Right lung (tissue), 5 donors: ENCODE results near the gene CYS1. TPM values are rescaled to one million over a fixed set of nuclear protein-coding genes. Genes with fewer than 3 reads are reported as not detected.
A peak's percentile ranks its signal among the peaks of the same experiment; 100 is the strongest.

Source experiments
- DNase-seq, 2 donors: peaks; one replicate each; pipeline ENCODE4 v3.0.0-alpha.2; 2013
- polyA plus RNA-seq, 5 donors: library from polyadenylated mRNA; unstranded; fragments of 120-200 nt; gene quantifications; one replicate each; pipeline versions ENCODE4 v1.2.1 to v1.2.3, GENCODE V29; 2013; ENCODE audit warnings: inconsistent platforms in 1 of 5, low replicate concordance in 1 of 5; ENCODE audit not compliant: insufficient read length in 5 of 5, insufficient read depth in 1 of 5

CYS1 gene
- polyA plus RNA-seq, 5 donors: 11.3 to 18.7 (median 14.4) TPM

GRCh38 chr2:10052216-10052615 is 28.0 kb downstream of the CYS1 start:
- DNase-seq: no peak

DNA sequence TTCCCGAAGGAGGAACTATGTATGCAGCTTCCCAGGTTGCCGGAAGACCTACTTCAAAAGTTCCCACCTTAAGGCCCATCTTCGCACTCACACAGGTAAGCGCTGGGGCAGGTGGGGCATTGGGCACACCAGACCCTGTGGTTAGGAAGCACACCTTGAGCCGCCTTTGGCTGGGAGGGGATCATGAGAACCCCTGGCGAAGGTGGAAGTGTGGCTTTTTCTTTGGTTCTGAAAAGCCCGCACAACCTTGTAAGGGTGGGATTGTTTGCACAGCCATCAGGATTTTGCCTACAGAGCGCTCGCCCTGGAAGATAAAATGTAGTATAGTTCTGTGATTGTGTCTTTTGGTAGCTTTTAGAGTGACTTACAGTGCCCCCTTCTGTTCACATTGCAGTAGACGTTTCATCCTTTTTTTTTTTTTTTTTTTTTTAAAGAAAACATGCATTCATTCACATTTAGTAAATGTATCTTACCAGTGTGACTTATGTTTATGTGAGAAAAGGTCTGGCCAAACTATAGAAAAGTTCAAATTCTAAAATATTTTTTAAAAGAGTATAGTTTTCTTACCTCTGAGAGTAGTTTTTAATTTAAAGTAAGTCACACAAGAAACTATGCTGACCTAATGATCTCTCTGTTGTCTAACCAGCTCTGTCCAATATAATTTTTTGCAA is 31.6 kb downstream of the CYS1 start:
- DNase-seq: peak; percentile 49 to 63

- DNase-seq: no peak
Observed at GRCh38 chr2:10047616-10048500, 32.4 kb downstream of the CYS1 start.

DNA sequence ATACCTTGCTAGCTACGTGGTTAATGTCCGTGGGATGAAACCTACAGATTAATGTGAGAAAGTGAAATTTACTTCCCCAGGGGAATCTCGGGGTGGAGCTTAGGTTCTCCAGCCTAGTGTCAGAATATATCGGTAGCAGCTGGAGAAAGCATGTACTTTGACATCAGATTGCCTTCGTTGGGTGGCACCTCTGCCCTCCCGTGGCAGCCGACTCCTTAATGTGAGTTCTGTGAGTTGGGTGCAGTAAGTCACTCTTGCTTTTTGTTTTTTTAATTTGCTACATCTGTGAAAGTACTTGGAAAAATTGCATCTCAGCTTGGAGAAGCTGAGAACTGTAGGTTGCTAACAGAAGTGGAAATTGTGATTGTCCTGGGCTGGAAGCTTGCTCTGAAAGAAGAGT is 33.3 kb downstream of the CYS1 start:
- no peak for DNase-seq

GRCh38 chr2:10045561-10046355 is 34.5 kb downstream of the CYS1 start:
- DNase-seq: no peak

- DNase-seq: peak; percentile 90 to 92
Observed at GRCh38 chr2:10043906-10044601, 36.2 kb downstream of the CYS1 start.

GRCh38 chr2:10043256-10043905 is 36.8 kb downstream of the CYS1 start, which contains the start of gene KLF11:
Gene KLF11, plus strand, starts transcription at chr2:10043550. Its CDS starts 167 bp downstream, at chr2:10043717.
- DNase-seq: peak; percentile 89 to 92

DNA sequence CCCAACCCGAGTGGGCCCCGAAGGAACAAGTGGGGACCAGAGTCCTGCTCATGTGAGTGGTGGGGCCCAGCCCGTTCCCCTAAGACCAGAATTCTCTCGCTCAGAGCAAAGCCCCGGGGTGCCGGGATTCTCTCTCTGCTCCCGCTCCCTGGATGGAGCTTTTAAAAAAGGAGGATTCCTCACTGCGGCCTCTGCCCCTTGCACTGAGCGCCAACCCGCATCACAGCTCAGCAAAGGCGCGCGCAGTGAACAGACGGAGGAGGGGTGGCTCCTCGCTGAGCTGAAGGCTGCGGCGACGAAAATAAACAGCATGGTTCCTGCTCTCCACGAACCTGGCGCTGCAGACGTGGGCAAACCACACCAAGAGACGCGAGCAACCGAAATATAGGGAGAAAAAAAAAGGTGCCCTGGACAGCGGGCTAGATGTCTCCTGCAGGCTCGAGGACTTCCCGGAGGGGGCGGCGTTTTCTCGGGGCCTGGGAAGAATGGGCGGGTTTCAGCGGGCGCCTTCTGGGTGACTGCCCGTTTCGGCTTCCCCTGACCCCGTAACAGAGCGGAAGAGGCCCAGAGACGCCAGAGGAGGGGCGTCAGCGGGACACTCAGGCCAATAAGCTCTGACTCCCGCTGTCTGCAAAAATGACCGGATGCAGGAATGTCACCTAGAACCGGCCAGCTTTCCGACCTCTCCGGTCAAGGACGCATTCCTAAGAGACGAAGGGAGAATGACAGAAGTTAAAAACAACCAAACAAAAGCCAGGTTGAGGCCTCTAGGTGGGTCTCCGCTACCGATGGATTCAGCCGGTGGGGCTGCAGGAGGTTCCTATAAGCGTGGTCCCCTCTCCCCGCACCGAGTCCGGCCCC is 37.7 kb downstream of the CYS1 start:
- DNase-seq: peak; percentile 77 to 86

- DNase-seq: no peak
Observed at GRCh38 chr2:10041711-10042110, 38.5 kb downstream of the CYS1 start.

DNA sequence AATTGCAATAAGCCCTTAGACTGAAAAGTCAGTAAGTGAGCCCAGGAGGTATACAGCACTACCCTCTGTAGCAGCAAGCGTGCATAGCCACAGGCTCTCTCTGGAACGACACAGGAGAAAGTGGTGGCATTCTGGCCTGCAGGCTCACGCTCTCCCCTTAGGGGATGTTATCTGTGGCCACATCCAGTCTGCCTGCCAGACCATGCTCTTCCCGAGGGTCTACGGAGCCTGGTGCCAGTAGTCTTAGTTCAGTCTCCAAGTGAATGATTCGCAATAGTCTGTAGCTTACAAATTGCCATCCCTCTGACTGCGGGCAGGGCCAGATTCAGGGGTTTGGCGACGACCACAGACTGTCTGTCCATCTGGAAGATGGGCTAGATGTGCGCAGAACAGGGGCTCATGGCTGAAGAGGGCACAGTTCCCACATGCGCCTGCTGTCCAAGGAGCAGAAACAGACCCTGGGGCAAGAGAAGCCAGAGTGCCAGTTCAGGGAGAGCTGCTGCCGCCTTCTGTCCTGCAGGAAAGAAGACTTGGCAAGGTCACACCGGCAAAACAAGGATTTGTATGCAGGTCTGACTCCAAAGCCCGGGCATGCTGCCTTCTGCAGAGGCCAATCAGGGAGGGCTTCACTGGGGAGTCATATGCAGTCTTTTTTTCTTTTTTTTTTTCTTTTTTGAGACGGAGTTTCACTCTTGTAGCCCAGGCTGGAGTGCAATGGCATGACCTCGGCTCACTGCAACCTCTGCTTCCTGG is 40.4 kb downstream of the CYS1 start:
- DNase-seq: no peak

DNA sequence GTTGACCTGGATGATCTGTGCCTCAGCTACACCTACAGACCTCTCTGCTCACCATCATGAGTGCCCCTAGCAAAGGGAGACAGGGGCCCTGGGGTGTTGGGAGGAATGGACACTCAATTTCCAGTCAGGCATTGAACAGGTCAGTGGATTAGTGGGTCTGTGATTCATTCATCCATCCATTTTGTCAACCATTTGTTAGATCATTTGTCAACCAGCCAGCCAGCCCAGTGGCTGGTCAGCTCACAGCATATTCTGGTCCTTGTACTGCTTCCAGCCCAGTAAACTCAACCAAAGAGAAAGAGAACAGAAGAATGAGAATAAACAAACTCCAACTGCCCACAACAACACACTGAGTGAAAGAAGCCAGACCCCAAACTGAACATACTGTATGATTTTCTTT is 41.5 kb downstream of the CYS1 start:
- DNase-seq: no peak

DNA sequence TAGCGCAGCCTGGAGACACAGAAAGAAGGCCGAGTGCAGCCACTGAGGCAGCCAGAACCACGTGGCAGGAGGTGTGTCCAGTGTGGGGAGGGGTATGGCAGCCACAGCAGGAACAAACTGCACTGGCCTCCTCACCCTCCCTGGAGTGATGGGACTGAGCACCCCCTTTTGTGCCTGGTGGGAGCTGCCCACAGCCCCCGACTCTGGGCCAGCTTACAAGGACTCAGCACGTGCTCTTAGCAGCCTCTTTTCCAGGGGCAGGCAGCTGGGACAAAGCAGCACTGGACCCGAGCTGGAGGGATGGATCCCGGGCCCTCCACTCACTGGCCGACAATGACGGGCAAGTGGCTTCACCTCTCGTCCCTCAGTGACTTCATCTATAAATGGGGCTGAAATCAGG is 42.1 kb downstream of the CYS1 start:
- DNase-seq: no peak

DNA sequence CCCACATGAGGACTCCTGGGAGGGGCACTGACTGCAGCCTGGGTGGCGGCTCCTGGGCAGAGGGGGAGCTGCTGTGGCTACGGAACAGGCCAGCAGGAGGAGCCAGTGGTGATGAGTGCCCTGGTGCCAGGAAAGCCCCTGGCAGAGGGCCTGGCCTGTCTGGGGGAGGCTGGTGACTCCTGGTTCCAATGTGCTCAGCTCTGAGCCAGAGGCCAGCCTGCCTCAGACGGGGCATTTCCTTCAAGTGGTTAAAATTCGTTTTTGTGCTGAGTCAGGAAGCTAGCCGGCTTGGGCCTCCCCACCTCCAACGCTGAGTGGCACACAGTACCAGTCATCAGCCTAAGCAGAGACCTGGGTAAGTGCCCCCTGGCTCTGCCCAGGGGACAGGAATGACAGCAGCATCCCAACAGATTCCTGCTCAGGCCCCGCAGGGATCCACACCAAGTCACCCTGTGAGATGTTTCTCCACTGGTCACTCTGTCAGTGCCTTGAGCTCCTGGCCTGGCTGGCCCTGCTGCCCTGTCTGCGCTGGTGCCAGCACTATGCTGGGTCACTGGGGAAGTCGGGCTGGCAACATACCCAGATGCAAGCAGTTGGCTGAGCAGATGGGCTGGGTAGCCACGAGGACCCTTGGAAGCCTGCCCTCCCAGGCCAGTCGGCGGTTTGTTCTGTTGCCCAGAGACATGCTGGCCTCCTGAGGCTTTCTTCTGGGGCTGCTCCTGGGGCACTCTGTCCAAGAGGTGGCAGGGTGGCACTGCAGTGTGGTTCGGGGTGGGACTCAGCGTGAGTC is 43.9 kb downstream of the CYS1 start:
- DNase-seq: no peak

- DNase-seq: no peak
Observed at GRCh38 chr2:10035633-10036032, 44.6 kb downstream of the CYS1 start.

GRCh38 chr2:10035053-10035422 is 45.2 kb downstream of the CYS1 start:
- no peak for DNase-seq

GRCh38 chr2:10034333-10035052 is 45.7 kb downstream of the CYS1 start:
- no peak for DNase-seq

DNA sequence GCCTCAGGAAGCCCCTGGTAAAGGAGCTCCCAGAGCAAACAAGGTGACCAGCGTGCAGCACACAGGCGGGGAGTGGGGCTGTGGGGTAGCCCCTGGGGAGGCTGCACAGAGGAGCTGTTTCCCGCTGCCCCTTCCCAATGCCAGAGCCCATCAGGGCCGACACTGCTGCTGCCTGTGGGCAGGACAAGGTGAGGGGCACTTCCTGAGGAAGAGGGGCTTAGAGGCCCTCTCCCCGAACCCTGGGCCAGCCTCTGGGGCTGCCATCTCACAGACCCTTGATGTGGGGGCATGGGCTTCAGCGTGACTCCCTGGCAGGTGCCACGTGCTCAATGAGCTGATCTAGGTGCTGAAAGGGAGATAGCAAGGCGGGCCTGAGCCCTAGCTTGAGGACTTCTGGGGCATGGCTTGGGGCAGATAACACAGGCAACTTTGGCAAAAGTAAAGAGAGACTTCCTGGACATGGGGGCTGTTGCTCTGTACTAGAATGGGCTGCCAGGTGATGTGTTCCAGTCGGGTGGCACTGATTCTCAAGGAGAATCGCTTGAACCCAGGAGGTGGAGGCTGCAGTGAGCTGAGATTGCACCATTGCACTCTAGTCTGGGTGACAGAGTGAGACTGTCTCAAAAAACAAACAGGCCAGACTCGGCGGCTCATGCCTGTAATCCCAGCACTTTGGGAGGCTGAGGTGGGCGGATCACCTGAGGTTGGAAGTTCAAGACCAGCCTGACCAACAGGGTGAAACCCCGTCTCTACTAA is 46.8 kb downstream of the CYS1 start:
- DNase-seq: no peak
